A673 (cell line): ENCODE data around the gene MTAP. TPM values are rescaled to one million over a fixed set of nuclear protein-coding genes. Genes with fewer than 3 reads are reported as not detected.
A peak's percentile ranks its signal among the peaks of the same experiment; 100 is the strongest.

Source experiments
- BruUV-seq: library from RNA; stranded (reverse); fragments of 400-500 nt; replicated peaks from 2 replicates; lab custom pipeline; 2021; lab: Mats Ljungman, UMichigan
- CTCF ChIA-PET: fragments of 300-600 bp; sonication (Branson Sonifier 250); formaldehyde crosslinking; loops from one replicate; lab custom pipeline; 2022; ENCODE audit warnings: antibody characterized with exemption; lab: Charles Lee
- POLR2A ChIA-PET: fragments of 300-600 bp; sonication (Branson Sonifier 250); formaldehyde crosslinking; loops from one replicate; lab custom pipeline; 2022; ENCODE audit warnings: antibody characterized with exemption; ENCODE audit not compliant: low non-redundant PET; lab: Charles Lee
- DNase-seq: peaks from one replicate; pipeline ENCODE4 v3.0.0-alpha.2; 2015; ENCODE audit warnings: low spot score
- H3K27ac ChIP-seq: fragments of 200-600 bp; sonication (generic); 2 replicates; pipeline ENCODE4 v1.5.1; 2016; ENCODE audit warnings: mixed run types, low read depth, mild to moderate bottlenecking, mixed read lengths, antibody characterized with exemption, low read length; ENCODE audit not compliant: poor library complexity, severe bottlenecking
- H3K27me3 ChIP-seq: fragments of 200-600 bp; sonication (generic); replicated peaks from 2 replicates; pipeline ENCODE4 v1.6.1; 2017; ENCODE audit warnings: mixed run types, low read depth, mild to moderate bottlenecking, mixed read lengths, antibody characterized with exemption, low read length; ENCODE audit not compliant: insufficient read depth, poor library complexity
- H3K36me3 ChIP-seq: fragments of 200-600 bp; sonication (generic); 2 replicates; pipeline ENCODE4 v1.6.1; 2016; ENCODE audit warnings: mixed run types, mild to moderate bottlenecking, mixed read lengths, antibody characterized with exemption, low read length; ENCODE audit not compliant: insufficient read depth, poor library complexity, severe bottlenecking
- H3K4me1 ChIP-seq: fragments of 200-600 bp; sonication (generic); 2 replicates; pipeline ENCODE4 v1.6.1; 2017; ENCODE audit warnings: mixed run types, mild to moderate bottlenecking, mixed read lengths, antibody characterized with exemption, low read length; ENCODE audit not compliant: insufficient read depth, poor library complexity, severe bottlenecking
- H3K4me3 ChIP-seq: fragments of 200-600 bp; sonication (generic); 2 replicates; pipeline ENCODE4 v1.5.1; 2016; ENCODE audit warnings: low read depth, mixed run types, mild to moderate bottlenecking, mixed read lengths, low read length; ENCODE audit not compliant: poor library complexity, severe bottlenecking
- H3K9me3 ChIP-seq: fragments of 200-600 bp; sonication (generic); 2 replicates; pipeline ENCODE4 v1.6.1; 2016; ENCODE audit warnings: mixed run types, low read depth, mild to moderate bottlenecking, mixed read lengths, antibody characterized with exemption, low read length; ENCODE audit not compliant: poor library complexity, severe bottlenecking
- CTCF ChIP-seq: fragments of 300-800, 200-600 bp; sonication (generic); conservative IDR thresholded peaks from 2 replicates; pipeline ENCODE4 v1.5.1; 2017; ENCODE audit warnings: low read depth, mild to moderate bottlenecking, antibody characterized with exemption, low read length, moderate library complexity, mixed read lengths
- EZH2 ChIP-seq: fragments of 200-600 bp; sonication (generic); IDR thresholded peaks from 2 replicates; pipeline ENCODE4 v1.6.1; 2017; ENCODE audit warnings: borderline replicate concordance, low read depth, mild to moderate bottlenecking, mixed read lengths, antibody characterized with exemption, low read length; ENCODE audit not compliant: poor library complexity, severe bottlenecking
- intact Hi-C: fragments of 100-400 bp; cut with micrococcal nuclease; formaldehyde crosslinking; loops from one replicate; pipeline ENCODE4 v1.10.0; 2022; ENCODE audit not compliant: unreplicated experiment
- total RNA-seq: library from RNA; stranded (reverse); gene quantifications from 2 replicates; pipeline ENCODE4 v1.2.3, GENCODE V29; 2021

MTAP gene
- total RNA-seq, 1 experiment from 2014 or later, result 39.2 TPM

DNA sequence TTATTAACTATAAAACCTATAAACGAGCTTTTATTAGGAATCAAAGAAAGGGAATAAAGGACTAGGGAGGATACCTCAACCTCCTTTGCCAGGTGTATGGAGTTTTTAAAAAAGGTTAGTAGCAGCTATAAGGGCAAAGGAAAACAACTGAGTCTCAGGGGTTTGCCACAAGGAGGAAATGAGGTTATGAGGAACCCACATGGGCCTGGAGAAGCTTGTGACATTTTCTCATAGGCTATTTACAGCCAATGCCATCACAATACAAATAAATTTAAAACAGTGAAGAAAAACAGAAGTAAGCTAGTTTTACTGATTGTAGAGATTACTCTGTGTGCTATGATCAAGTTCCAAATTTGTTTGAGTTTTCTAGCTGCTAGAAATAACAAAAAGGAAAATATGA is 99.1 kb downstream of the MTAP start:
- Histone ChIP-seq H3K27ac (no peak overlapping the region), H3K27me3 (no peaks in the 10 kb centered on the region), H3K9me3 (no peaks in the 10 kb centered on the region), H3K4me3 (no peak overlapping the region), H3K36me3 (no peaks in the 10 kb centered on the region), H3K4me1 (no peaks in the 10 kb centered on the region)
- DNase-seq, result no peak
- BruUV-seq, result no TSS peak
- ChIA-PET POLR2A (no interaction called here), CTCF (no interaction called here)
- TF ChIP-seq EZH2, result no peak
- no peak for TF ChIP-seq CTCF
- intact Hi-C loops, result no loop called here

DNA sequence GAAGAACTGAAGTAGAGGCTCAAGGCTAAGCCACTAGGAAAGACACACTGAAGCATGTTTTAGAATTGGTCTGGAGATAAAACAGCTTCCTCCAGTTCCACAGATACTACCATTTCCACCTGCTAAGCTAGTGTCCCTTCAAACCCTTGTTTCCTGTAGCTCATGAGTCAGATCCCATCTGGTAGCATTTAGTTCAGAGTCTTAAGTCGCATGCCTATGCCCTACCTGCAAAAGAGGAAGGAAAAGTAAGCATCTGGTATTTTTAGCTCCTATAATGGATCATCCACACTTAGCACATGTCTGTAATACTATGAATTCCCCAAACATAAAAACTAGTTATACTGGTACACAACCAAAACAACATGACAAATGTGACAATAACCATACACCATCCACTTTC is 99.7 kb downstream of the MTAP start:
- ChIA-PET POLR2A (no interaction called here), CTCF (no interaction called here)
- no peaks in the 10 kb centered on the region for H3K9me3 ChIP-seq
- no TSS peak for BruUV-seq
- TF ChIP-seq EZH2 (no peak), CTCF (no peak)
- no peaks in the 10 kb centered on the region for H3K27me3 ChIP-seq
- H3K4me1 ChIP-seq, result no peaks in the 10 kb centered on the region
- intact Hi-C loops, result no loop called here
- DNase-seq, result no peak
- no peak overlapping the region for H3K4me3 ChIP-seq
- no peaks in the 10 kb centered on the region for H3K36me3 ChIP-seq
- no peak overlapping the region for H3K27ac ChIP-seq

DNA sequence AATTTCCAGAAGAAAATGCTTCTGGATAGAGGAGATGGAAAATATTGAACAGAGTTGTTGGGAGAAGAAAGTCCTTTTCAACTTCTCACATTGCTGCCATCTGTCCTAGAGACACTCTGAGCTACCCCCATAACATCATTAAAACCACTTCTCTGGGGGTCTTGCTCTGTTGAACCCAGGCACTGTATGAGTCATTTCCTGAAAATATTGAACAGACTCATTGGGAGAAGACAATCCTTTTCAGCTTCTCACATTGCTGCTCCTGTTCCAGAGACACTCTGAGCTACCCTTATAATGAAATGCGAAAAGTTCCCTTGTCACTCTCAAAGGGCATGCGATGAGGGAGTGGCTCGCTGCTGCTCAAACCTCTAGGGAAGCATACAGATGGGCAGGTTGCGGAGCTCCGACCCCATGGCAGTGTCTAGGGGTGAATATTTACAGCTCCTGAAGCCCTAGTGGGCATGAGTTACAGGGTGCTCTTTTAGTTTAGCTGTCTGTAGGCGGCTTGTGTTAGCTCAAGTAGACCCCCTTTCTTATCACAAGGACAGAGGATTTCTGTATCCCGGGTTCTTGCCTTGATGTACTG is 101.0 kb downstream of the MTAP start:
- TF ChIP-seq CTCF, result no peak
- no peak for TF ChIP-seq EZH2

More for the DNA sequence above, 101.0 kb downstream of the MTAP start:
- no peaks in the 10 kb centered on the region for H3K9me3 ChIP-seq
- intact Hi-C loops, result no loop called here
- CTCF ChIA-PET, result no interaction called here
- no peak overlapping the region for H3K4me3 ChIP-seq
- POLR2A ChIA-PET, result no interaction called here
- H3K36me3 ChIP-seq, result no peaks in the 10 kb centered on the region
- DNase-seq, result peak; percentile 11
- no peak overlapping the region for H3K27ac ChIP-seq
- no TSS peak for BruUV-seq
- H3K27me3 ChIP-seq, result no peaks in the 10 kb centered on the region
- no peaks in the 10 kb centered on the region for H3K4me1 ChIP-seq
